Measurements from ENCODE around the gene MRFAP1. TPM values are rescaled to one million over a fixed set of nuclear protein-coding genes. Genes with fewer than 3 reads are reported as not detected.
A peak's percentile ranks its signal among the peaks of the same experiment; 100 is the strongest.

The MRFAP1 gene
- total and polyA plus RNA-seq, 4 experiments from 2014 or later, result 149 to 169 (median 157) TPM

DNA sequence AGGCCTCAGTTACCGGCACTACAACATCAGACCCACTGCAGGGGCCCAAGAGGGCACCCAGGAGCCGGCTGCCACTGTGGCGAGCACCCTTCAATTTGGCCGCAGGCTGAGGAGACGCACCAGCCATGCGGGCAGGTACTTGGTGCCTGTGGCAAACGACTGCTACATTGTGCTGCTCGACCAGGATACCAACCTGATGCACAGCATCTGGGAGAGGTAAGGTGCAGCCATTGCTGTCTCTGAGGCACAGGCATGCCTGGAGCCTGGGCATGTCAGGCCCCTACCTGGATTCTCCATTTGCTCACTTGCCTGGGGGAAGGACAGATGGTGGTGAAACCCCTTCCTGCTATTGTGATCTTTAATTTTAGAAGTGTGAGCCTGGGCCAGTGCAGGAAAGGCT is 35.4 kb upstream of the MRFAP1 start:
- peaks cover 0 to 8% of the 10 kb centered on the region in 2 donors for H3K9me3 ChIP-seq (ENCODE audit: control insufficient read depth in 1 of 2, low read length in 2 of 2)
- no peaks in the 10 kb centered on the region for H3K27me3 ChIP-seq (ENCODE audit: insufficient read depth, low read length)
- no peak overlapping the region for H3K4me3 Mint-ChIP-seq
- no peak overlapping the region for H3K27ac ChIP-seq (ENCODE audit: low read depth, low read length)
- no peak overlapping the region for H3K4me3 ChIP-seq (ENCODE audit: low read length in 2 of 2)
- no peak overlapping the region for H3K27ac Mint-ChIP-seq
- intact Hi-C loops (cut with micrococcal nuclease), result no loop called here
- H3K4me1 ChIP-seq (ENCODE audit: insufficient read depth, low read length), result no peaks in the 10 kb centered on the region
- DNase-seq, result no peak
- H3K36me3 Mint-ChIP-seq, result peaks cover 71 to 91% of the 10 kb centered on the region in 2 donors
- peaks cover 0 to 14% (median 4%) of the 10 kb centered on the region in 8 donors for H3K9me3 Mint-ChIP-seq
- POLR2A ChIA-PET (ENCODE audit: partially characterized antibody), result no interaction called here
- H3K4me1 Mint-ChIP-seq, result peaks cover 0 to 4% (median 0%) of the 10 kb centered on the region in 4 donors
- H3K36me3 ChIP-seq (ENCODE audit: insufficient read depth, low read length), result peaks cover 66% of the 10 kb centered on the region
- CTCF ChIA-PET (ENCODE audit: partially characterized antibody), result no interaction called here
- no peaks in the 10 kb centered on the region for H3K27me3 Mint-ChIP-seq

DNA sequence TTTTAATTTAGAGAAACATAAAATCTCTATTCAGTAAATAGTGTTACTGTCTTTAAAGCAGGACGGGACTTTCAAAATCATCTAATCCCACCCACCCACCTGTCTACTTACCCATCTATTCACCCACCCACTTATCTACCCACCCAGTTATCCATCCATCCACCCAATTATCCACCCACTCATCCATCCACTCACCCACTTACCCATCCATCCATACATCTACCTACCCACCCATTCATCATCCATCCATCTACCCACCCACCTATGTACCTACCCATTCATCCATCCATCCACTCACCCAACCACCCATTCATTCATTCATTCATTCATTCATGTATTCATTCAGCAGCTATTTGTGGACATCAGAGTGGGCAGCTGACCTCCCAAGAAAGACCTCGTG is 34.9 kb upstream of the MRFAP1 start:
- peak overlapping the region in 1 of 7 donors; percentile 42 for H3K27ac Mint-ChIP-seq
- ChIA-PET CTCF (ENCODE audit: partially characterized antibody) (no interaction called here), POLR2A (ENCODE audit: partially characterized antibody) (interaction anchor here (0.6 kb wide), 1 partner anchor 59 kb away, joined by 3 read pairs; no protein-coding TSS in a partner anchor)
- H3K27me3 Mint-ChIP-seq, result no peaks in the 10 kb centered on the region
- Histone ChIP-seq H3K4me1 (ENCODE audit: insufficient read depth, low read length) (no peaks in the 10 kb centered on the region), H3K9me3 (ENCODE audit: control insufficient read depth in 1 of 2, low read length in 2 of 2) (peaks cover 0 to 8% of the 10 kb centered on the region in 2 donors), H3K27me3 (ENCODE audit: insufficient read depth, low read length) (no peaks in the 10 kb centered on the region), H3K4me3 (ENCODE audit: low read length in 2 of 2) (no peak overlapping the region), H3K36me3 (ENCODE audit: insufficient read depth, low read length) (peaks cover 64% of the 10 kb centered on the region), H3K27ac (ENCODE audit: low read depth, low read length) (no peak overlapping the region)
- DNase-seq, result no peak
- H3K4me1 Mint-ChIP-seq, result peaks cover 0 to 4% (median 0%) of the 10 kb centered on the region in 4 donors
- intact Hi-C loops (cut with micrococcal nuclease), result no loop called here
- no peak overlapping the region for H3K4me3 Mint-ChIP-seq
- H3K36me3 Mint-ChIP-seq, result peaks cover 71 to 91% of the 10 kb centered on the region in 2 donors
- peaks cover 0 to 14% (median 4%) of the 10 kb centered on the region in 8 donors for H3K9me3 Mint-ChIP-seq

DNA sequence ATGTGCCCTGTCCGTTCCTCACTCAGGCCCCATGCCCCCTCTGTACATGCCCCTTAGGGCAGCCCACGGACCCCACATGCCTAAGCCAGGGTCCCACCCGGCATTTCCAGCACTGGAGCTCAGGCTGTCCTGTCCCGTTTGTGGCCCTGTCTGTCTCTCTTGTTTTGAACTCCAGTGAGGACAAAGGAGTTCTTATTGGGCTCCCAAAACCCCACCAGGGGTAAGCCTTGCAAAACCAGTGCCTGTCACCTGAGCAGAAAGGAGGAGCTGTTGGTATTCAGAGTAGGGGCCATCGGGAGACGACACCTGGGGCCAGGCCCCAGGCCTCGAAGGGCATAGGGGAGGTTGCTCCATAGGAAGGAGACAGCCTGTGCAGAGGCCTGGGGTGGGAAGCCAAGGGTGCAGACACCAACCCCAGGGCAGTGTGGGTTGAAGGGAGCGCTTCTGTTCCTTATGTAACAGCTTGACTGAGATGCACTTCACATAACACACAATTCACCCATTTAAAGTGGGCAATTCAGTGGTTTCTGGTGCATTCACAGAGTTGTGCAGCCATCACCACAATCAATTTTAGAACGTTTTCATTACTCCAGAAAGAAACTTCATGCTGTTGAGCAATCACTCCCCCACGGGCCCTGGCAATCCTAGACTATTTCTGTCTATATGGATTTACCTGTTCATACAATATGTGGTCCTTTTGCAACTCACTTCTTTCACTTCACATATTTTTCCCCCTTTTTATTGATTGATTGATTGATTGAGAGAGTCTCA is 33.8 kb upstream of the MRFAP1 start:
- Histone ChIP-seq H3K4me1 (ENCODE audit: insufficient read depth, low read length) (no peaks in the 10 kb centered on the region), H3K36me3 (ENCODE audit: insufficient read depth, low read length) (peaks cover 68% of the 10 kb centered on the region), H3K4me3 (ENCODE audit: low read length in 2 of 2) (no peak overlapping the region), H3K27ac (ENCODE audit: low read depth, low read length) (no peak overlapping the region), H3K27me3 (ENCODE audit: insufficient read depth, low read length) (no peaks in the 10 kb centered on the region), H3K9me3 (ENCODE audit: control insufficient read depth in 1 of 2, low read length in 2 of 2) (peaks cover 0 to 8% of the 10 kb centered on the region in 2 donors)
- Mint-ChIP-seq H3K27me3 (no peaks in the 10 kb centered on the region), H3K27ac (no peak overlapping the region), H3K4me1 (peaks cover 0 to 4% (median 0%) of the 10 kb centered on the region in 4 donors), H3K9me3 (peaks cover 0 to 14% (median 4%) of the 10 kb centered on the region in 8 donors), H3K4me3 (no peak overlapping the region), H3K36me3 (peaks cover 70 to 87% of the 10 kb centered on the region in 2 donors)
- POLR2A ChIA-PET (ENCODE audit: partially characterized antibody), result no interaction called here
- no peak for DNase-seq
- CTCF ChIA-PET (ENCODE audit: partially characterized antibody), result no interaction called here
- intact Hi-C loops (cut with micrococcal nuclease), result no loop called here

DNA sequence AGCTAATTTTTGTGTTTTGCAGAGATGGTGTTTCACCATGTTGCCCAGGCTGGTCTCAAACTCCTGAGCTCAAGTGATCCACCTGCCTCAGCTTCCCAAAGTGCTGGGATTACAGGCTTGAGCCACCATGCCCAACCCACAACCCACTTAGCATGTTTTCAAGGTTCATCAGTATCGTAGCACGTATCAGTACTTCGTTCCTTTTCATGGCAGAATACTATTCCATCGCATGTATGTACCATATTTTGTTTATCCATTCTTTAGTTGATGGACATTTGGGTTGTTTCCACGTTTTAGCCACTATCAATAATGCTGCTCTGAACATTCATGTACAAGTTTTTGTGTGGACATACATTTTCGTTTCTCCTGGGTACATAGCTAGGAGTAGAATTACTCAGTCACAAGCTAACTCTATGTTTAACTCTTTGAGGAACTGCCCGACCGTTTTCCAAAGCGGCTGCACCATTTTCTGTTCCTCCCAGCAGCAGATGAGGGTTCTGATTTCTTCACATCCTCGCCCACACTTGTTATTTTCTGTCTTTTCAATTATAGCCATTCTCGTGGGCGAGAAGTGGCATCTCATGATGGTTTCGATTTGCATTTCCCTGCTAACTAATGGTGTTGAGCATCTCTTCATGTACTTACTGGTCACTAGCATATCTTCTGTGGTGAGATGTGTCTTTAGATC is 33.0 kb upstream of the MRFAP1 start:
- H3K27ac ChIP-seq (ENCODE audit: low read depth, low read length), result no peak overlapping the region
- peaks cover 0 to 8% of the 10 kb centered on the region in 2 donors for H3K9me3 ChIP-seq (ENCODE audit: control insufficient read depth in 1 of 2, low read length in 2 of 2)
- no peaks in the 10 kb centered on the region for H3K27me3 Mint-ChIP-seq
- peaks cover 69 to 86% of the 10 kb centered on the region in 2 donors for H3K36me3 Mint-ChIP-seq
- H3K4me1 Mint-ChIP-seq, result peaks cover 0 to 7% (median 0%) of the 10 kb centered on the region in 4 donors
- DNase-seq, result no peak
- peaks cover 68% of the 10 kb centered on the region for H3K36me3 ChIP-seq (ENCODE audit: insufficient read depth, low read length)
- no peak overlapping the region for H3K4me3 Mint-ChIP-seq
- ChIA-PET POLR2A (ENCODE audit: partially characterized antibody) (no interaction called here), CTCF (ENCODE audit: partially characterized antibody) (no interaction called here)
- peaks cover 0 to 14% (median 4%) of the 10 kb centered on the region in 8 donors for H3K9me3 Mint-ChIP-seq
- no peaks in the 10 kb centered on the region for H3K4me1 ChIP-seq (ENCODE audit: insufficient read depth, low read length)
- no peaks in the 10 kb centered on the region for H3K27me3 ChIP-seq (ENCODE audit: insufficient read depth, low read length)
- intact Hi-C loops (cut with micrococcal nuclease), result no loop called here
- no peak overlapping the region for H3K4me3 ChIP-seq (ENCODE audit: low read length in 2 of 2)
- no peak overlapping the region for H3K27ac Mint-ChIP-seq

DNA sequence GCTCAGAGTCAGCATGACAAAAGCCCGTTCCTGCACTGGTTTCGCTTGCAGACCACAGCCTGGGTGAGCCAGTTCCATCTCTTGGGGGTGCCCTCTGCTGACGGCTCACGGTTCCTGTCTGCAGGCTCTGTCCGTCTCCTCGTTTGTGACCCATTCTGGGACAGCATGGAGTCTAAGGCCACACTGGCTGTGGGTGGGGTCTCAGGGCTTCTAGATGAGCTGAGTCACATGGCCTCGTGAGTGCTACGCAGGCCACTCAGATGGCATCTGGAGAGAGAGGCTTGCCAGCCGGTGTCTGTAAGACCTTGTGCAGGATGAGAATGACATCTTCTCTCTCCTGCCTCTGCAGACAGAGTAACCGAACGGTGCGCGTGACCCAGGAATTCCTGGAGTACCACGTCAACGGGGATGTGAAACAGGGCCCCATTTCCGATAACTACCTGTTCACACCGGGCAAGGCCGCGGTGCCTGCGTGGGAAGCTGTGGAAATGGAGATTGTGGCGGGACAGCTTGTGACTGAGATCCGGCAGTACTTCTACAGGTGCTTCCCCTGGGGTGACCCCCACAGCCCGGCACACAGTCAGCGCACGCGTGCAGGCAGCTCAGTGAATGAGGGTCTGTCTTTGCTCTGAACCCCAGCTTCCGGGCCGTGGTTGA is 31.6 kb upstream of the MRFAP1 start:
- Mint-ChIP-seq H3K27ac (no peak overlapping the region), H3K4me1 (peaks cover 0 to 7% (median 0%) of the 10 kb centered on the region in 4 donors), H3K36me3 (peaks cover 64 to 83% of the 10 kb centered on the region in 2 donors), H3K27me3 (no peaks in the 10 kb centered on the region), H3K9me3 (peaks cover 0 to 12% (median 4%) of the 10 kb centered on the region in 8 donors), H3K4me3 (no peak overlapping the region)
- intact Hi-C loops (cut with micrococcal nuclease), result no loop called here
- H3K27ac ChIP-seq (ENCODE audit: low read depth, low read length), result no peak overlapping the region
- H3K27me3 ChIP-seq (ENCODE audit: insufficient read depth, low read length), result no peaks in the 10 kb centered on the region
- H3K4me3 ChIP-seq (ENCODE audit: low read length in 2 of 2), result no peak overlapping the region
- H3K4me1 ChIP-seq (ENCODE audit: insufficient read depth, low read length), result no peaks in the 10 kb centered on the region
- DNase-seq, result no peak
- ChIA-PET CTCF (ENCODE audit: partially characterized antibody) (no interaction called here), POLR2A (ENCODE audit: partially characterized antibody) (interaction anchor here (1.0 kb wide), 1 partner anchor 34 kb away, joined by 3 read pairs; the partner anchor contains the start of gene MAN2B2)
- H3K36me3 ChIP-seq (ENCODE audit: insufficient read depth, low read length), result peaks cover 63% of the 10 kb centered on the region
- peaks cover 0 to 8% of the 10 kb centered on the region in 2 donors for H3K9me3 ChIP-seq (ENCODE audit: control insufficient read depth in 1 of 2, low read length in 2 of 2)

DNA sequence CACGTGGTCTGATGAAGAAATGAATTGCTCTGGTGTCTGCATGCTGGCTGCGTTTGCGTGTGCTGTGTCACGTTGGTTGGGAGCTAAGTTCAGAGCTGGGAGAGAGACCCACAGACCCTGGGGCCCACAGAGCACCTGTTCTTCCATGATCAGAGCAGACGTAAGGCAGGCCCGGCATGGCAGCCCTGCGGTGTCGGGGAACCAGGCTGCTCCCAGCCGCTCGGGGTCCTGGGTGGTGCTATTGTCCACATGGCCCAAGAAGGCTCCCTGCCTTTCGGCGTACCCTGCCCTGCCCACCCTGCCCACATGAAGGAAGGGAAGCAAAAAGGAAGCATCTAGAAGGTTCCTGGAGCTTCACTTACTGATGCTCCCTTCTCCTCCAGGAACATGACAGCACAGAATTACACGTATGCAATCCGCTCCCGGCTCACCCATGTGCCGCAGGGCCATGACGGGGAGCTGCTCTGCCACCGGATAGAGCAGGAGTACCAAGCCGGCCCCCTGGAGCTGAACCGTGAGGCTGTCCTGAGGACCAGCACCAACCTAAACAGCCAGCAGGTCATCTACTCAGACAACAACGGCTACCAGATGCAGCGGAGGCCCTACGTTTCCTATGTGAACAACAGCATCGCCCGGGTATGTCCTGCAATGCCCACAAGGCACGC is 30.9 kb upstream of the MRFAP1 start:
- no peak overlapping the region for H3K4me3 Mint-ChIP-seq
- H3K36me3 Mint-ChIP-seq, result peaks cover 59 to 80% of the 10 kb centered on the region in 2 donors
- H3K4me3 ChIP-seq (ENCODE audit: low read length in 2 of 2), result no peak overlapping the region
- DNase-seq, result no peak
- ChIA-PET POLR2A (ENCODE audit: partially characterized antibody) (interaction anchor here (1.0 kb wide), 1 partner anchor 35 kb away, joined by 3 read pairs; the partner anchor contains the start of gene MAN2B2), CTCF (ENCODE audit: partially characterized antibody) (no interaction called here)
- H3K4me1 ChIP-seq (ENCODE audit: insufficient read depth, low read length), result no peaks in the 10 kb centered on the region
- peaks cover 0 to 7% (median 0%) of the 10 kb centered on the region in 4 donors for H3K4me1 Mint-ChIP-seq
- H3K27me3 ChIP-seq (ENCODE audit: insufficient read depth, low read length), result no peaks in the 10 kb centered on the region
- peaks cover 0 to 8% (median 2%) of the 10 kb centered on the region in 8 donors for H3K9me3 Mint-ChIP-seq
- no peak overlapping the region for H3K27ac ChIP-seq (ENCODE audit: low read depth, low read length)
- no peaks in the 10 kb centered on the region for H3K27me3 Mint-ChIP-seq
- intact Hi-C loops (cut with micrococcal nuclease), result no loop called here
- H3K27ac Mint-ChIP-seq, result no peak overlapping the region
- peaks cover 0 to 7% of the 10 kb centered on the region in 2 donors for H3K9me3 ChIP-seq (ENCODE audit: control insufficient read depth in 1 of 2, low read length in 2 of 2)
- H3K36me3 ChIP-seq (ENCODE audit: insufficient read depth, low read length), result peaks cover 66% of the 10 kb centered on the region
